ENCODE measurements around the gene MAPK8.
A peak's percentile ranks its signal among the peaks of the same experiment; 100 is the strongest.
"Not testable (repeated sequence)": the region's sequence is repeated elsewhere in the genome, so short reads cannot be mapped to it uniquely, and the experiment has no call there.

MAPK8 gene
- total RNA-seq = 64.5 reads per million, percentile 74 among the genes with 10 or more reads in this experiment

GRCh38 chr10:48306265-48306869 lies at the start of gene MAPK8:
Gene MAPK8, plus strand, starts transcription at chr10:48306677. Its CDS starts 94,984 bp downstream, at chr10:48401661.
- peak; percentile 86 for DNase-seq

DNA sequence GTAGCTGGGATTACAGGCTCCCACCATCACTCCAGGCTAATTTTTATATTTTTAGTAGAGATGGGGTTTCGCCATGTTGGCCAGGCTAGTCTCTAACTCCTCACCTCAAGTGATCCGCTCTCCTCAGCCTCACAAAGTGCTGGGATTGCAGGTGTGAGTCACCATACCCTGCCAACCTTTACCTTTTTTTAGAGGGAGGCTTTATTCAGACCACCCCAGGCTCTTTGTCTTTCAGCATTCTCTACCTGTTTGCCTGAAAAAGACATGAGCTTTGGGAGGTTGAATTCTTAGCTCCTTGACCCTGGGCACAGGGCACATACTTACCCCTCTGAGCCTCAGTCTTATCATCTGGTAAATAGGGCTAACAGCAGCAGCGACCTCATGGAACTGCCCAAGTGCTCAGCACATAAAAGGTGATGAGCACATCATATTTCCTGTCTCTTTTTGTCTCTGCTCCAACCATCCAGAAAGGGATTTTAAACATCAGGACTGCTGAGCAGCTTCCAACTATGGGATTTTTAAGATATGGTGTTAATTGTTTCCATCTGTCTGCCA lies 49.0 kb upstream of the MAPK8 start:
- no peak for DNase-seq

GRCh38 chr10:48258105-48258504 lies 48.4 kb upstream of the MAPK8 start:
- DNase-seq = no peak

- no peak for DNase-seq
Measured at GRCh38 chr10:48266528-48266927, 39.9 kb upstream of the MAPK8 start.

DNA sequence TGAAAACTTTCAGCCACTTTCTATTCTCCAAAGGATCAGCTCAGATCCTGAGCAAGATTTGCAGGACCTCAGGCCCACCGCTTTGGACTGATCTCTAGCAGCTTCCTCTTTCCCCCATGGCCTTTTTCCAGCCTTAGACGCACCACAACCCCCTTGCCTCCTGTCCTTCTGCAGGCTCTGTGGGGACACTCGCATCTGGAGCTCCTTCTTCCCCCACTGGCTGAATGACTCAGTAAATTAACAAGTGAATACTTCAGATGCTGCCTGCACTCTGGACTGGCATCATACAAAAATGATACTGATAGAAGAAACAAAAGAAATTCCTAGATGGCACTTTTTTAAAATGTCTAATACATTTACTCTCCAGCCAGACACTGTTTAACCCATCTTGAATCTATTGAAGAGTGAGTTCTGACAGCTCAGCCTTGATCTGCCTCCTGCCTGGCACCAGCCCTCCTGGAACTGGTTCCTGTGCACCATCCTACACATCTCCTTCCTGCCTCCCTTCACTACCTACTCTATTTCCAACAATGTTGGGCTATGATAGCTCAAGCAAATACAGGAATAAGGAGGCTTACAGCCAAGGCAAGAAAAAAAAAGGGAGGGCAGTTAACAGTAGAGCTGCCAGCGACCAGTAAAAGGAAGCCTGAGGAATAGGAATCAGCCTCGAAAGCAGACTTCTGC lies 35.3 kb upstream of the MAPK8 start:
- no peak for DNase-seq

DNA sequence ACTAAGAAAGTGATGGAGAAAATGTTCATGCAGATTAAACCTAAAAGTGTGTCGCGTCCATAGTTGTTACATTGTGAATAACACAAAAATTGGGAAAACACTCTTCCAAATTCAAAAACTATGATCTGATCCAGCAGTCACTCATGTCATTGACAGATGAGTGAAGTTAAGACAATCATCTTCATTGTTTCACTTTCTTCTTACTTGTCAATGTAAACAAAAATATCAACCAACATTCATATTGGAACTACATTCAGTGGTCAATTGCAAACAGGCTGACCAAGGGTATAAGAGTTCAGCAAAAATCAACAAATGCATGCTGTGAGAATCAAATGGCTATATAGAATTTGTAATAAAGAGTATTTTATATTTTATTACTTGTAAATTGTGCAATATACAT lies 33.8 kb upstream of the MAPK8 start:
- DNase-seq = no peak

GRCh38 chr10:48273741-48274140 lies 32.7 kb upstream of the MAPK8 start:
- DNase-seq = no peak

- DNase-seq = no peak
Measured at GRCh38 chr10:48274636-48275035, 31.8 kb upstream of the MAPK8 start, which contains the start of gene FRMPD2. Gene FRMPD2, minus strand, starts transcription at chr10:48274696. Its CDS starts 129 bp downstream, at chr10:48274567.

- DNase-seq = no peak
Measured at GRCh38 chr10:48277093-48277492, 29.4 kb upstream of the MAPK8 start.

DNA sequence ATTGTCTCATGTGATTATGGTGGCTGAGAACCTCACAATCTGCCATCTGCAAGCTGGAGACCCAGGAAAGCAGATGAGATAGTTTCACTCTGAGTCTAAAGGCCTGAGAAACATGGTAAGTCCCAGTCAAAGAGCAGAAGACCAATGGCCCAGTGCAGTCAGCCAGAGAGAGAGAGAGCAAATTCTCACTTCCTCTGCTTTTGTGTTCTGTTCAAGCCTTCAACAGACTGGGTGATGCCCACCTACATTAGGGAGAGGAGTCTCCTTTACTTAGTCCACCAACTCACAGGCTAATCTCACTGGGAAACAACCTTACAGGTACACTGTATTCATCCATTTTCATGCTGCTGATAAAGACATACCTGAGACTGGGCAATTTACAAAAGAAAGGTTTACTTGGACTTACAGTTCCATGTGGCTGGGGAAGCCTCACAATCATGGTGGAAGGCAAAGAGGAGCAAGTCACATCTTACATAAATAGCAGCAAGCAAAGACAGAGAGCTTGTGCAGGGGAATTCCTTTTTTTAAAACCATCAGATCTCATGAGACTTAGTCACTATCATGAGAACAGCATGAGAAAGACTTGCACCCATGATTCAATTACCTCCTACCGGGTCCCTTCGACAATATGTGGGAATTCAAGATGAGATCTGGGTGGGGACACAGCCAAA lies 27.3 kb upstream of the MAPK8 start:
- no peak for DNase-seq

- DNase-seq = not testable (repeated sequence)
Measured at GRCh38 chr10:48281697-48282096, 24.8 kb upstream of the MAPK8 start.

DNA sequence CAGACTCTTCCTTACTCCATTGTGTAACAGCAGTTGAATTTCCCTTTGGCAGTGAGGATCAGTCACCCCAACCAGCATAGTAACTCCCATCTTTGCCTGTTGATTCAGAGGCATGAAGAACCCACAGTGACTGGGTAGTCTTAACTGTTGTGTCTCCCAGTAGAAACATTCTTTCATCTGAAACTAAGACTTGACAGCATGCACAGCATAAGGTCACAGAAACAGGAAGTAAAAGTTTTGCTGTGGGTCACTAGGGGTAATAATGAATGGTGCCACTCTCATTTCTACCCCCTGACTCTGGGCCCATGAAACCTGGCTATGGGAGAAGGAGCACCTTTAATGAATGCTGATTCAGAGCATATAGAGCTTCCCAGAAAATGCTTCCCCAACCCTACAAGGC lies 23.6 kb upstream of the MAPK8 start:
- no peak for DNase-seq

GRCh38 chr10:48284002-48284546 lies 22.4 kb upstream of the MAPK8 start:
- DNase-seq = no peak

- no peak for DNase-seq
Measured at GRCh38 chr10:48284811-48285210, 21.7 kb upstream of the MAPK8 start.

DNA sequence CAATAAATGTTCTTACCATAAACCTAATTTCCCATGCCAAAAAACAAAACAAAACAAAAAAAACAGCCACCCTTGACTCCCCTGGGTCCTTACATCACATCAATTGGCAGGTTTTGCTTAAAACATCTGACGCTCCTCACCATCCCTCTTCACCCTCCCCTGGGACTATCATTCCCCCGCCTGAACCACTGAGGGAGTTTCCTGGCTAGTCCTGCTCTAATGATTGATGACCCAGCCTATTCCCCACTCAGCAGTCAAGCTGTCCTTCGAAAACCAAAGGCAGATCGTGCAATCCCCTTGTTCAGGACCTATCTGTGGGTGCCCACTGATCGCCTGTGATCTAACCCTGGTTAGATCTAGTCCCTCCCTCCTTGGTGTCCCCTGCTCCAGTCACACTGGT lies 20.8 kb upstream of the MAPK8 start:
- DNase-seq = no peak

- no peak for DNase-seq
Measured at GRCh38 chr10:48286356-48286755, 20.1 kb upstream of the MAPK8 start.

- DNase-seq = no peak
Measured at GRCh38 chr10:48287417-48288391, 18.8 kb upstream of the MAPK8 start.

- DNase-seq = no peak
Measured at GRCh38 chr10:48288661-48289060, 17.8 kb upstream of the MAPK8 start.

DNA sequence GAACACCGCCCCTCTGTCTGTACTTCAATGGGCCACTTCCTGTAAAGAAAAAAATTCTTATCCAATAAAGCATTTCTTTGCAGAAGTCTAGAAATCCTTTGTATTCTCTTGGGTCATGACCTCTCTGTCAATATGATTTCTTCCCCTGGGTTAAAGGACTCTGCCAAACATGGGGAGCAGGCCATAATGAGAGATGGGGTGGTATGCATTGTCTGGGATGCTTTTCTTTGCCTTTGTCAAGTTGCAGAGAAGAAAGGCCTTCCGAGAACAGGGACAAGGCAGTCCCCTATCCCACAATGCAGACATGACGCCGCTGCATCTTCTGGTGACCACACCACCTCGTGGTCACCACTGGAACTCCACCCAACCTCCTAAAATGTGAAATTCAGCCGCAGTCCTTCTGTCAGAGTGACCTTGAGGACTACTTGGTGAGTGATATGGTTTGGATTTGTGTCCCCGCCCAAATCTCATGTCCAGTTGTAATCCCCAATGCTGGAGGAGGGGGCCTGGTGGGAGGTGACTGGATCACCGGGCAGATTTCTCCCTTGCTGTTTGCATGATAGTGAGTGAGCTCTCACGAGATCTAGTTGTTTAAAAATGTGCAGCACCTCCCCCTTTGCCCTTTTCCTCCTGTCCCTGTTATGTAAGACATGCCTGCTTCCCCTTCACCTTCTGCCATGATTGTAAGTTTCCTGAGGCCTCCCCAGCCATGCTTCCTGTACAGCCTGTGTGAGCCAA lies 16.8 kb upstream of the MAPK8 start:
- DNase-seq = peak; percentile 19

GRCh38 chr10:48290286-48290685 lies 16.2 kb upstream of the MAPK8 start:
- DNase-seq = no peak

DNA sequence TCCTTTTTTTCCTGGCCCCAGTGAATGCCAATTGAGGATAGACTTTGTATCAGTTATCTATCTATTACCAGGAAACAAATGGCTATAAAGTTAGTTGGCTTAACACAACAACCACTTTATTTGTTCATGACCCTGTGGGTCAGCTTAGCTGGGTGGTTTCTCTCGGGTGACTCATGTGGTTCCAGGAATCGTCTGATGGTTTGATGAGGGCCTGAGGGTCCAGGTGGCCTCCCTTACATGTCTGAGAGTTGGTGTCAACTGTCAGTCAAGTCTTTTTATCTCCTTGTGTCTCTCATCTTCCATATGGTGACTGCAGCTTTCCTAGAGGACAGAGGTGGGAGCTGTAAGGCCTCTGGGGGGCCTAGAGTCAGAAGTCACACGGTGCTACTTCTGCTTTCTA lies 15.3 kb upstream of the MAPK8 start:
- DNase-seq = no peak
